HG03045 (cell line): ENCODE measurements around the gene RFTN1.

Source experiments
- ATAC-seq: cut with Tn5 transposase; IDR thresholded peaks from one replicate; pipeline ENCODE4 v1.9.1; 2021; ENCODE audit warnings: mild to moderate bottlenecking, moderate library complexity; ENCODE audit not compliant: unreplicated experiment

The RFTN1 gene

DNA sequence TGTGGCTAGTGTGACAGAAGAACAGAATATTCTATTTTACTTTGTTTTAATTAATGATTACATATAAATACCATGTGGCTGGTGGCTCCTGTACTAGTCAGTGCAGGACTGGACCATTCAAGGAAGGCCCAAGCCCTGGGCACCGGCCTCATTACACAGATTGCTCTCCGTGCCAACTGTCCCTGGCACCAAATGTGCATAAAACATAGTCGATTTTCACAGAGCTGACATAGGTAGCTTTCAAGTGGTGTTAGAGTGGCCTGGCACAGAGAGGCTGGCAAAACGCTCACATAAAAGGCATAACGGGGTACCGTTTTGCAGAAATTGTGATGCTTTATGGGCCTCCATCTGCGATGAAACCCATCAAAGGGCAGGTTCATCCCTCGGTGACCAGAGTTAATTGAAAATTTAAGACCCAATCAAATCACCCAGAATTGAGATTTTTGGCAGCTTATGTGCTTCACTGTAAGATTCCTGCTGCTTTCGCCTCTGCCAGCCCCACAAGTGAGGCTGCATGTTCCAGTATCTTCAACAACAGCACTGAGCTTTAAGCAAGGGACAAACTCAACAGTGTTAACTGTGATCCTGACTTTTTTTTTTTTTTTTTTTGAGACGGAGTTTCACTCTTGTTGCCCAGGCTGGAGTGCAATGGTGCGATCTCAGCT lies 25.9 kb downstream of the RFTN1 start:
- no peak for ATAC-seq

DNA sequence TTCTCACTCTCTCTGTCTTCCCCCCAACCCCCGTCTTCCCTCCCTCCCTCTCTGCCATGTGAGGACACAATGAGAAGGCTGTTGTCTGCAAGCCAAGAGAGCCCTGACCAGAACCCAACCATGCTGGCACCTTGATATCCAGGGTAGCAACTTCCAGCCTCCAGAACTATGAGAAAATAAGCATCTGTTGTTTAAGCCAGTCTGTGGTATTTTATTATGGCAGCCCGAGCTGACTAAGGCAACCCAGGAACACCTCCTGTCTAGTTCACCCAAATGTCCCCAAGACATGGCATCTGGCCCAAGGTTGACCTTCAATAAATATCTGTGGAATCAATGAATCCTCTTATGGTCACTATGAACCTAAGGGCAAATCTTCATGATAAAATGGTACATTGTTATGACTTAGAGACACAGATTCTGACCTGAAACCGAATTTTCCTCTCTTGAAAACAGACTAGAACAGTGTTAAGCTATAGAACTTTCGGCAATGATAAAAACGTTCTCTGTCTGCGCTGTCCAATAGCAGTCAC lies 26.5 kb downstream of the RFTN1 start:
- ATAC-seq, result no peak

- no peak for ATAC-seq
Observed at GRCh38 chr3:16486201-16486600, 27.3 kb downstream of the RFTN1 start.

DNA sequence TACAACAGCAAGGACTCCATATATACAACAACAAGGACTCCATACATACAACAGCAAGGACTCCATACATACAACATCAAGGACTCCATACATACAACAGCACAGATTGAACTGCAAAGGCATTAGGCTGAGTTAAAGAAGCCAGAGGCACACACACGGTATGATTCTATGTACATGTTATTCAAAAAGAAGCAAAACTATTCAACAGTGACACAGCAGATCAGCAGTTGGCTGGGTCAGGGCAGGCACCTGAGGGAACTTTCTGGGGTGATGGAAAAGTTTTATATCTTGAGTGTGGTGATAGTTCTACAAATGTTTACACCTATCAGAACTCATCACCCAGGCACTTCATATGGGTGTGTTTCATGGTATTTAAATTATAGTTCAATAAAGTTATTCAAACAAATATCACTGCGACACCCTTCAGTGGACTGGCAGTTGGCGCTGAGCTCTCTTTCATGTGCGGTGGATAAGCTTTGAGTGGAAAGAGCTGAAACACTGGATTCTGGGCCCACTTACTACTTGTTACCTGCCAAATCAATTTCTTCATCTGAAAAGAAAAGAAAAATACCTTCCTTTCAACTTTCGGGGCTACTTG lies 28.0 kb downstream of the RFTN1 start:
- no peak for ATAC-seq

DNA sequence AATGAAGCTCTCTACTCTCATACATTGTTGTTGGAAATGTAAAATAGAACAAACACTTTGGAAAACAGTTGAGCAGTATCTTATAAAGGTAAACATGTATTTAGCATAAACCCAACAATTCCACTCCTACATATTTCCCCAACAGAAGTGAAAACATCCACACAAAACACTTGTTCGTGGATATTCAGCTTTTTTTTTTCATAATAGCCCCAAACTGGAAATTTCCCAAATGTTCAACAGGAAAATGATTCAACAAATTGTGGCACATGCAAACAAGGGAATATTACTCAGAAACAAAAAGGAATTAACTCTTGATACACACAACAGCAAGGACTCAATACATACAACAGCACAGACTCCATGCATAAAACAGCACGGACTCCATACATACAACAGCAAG lies 28.5 kb downstream of the RFTN1 start:
- ATAC-seq, result no peak

- ATAC-seq, result no peak
Observed at GRCh38 chr3:16484216-16484615, 29.3 kb downstream of the RFTN1 start.

DNA sequence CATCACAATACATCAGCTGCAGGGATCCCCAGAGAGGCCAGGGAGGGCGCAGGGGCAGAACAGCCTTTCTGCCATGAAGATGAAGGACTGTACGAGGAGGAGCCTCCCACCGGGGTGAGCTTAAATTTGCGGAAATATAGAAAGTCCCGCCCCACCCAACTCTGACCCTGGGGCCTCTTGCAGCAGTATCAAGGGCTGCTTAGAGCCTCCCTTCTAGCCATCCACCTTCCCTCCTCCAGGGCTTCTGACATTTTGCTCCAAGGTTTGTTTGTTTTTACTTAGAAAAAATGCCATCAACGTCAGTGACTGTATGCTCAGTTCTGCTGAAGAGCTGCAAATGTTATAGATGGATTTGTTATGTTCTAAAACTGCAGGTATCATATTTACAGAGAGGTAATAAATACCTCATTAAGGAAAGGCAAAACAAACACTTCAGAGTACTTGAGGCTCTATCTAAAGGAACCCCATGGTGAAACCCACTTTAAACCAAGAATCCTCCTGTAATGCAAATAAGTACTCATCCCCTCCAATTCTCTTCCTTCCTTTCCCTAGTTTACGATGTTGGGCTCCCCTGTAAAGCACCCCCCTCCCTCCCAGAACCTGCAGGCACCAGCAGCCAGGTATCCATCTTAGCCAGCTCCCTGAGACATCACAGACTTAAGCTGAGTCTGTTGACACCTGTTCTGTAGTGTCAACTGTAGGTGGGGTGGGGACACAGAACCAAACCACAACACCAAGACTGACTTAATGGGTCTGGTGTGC lies 30.5 kb downstream of the RFTN1 start:
- ATAC-seq, result peak; percentile 62

GRCh38 chr3:16482194-16482769 lies 31.2 kb downstream of the RFTN1 start:
- peak; percentile 9 for ATAC-seq

DNA sequence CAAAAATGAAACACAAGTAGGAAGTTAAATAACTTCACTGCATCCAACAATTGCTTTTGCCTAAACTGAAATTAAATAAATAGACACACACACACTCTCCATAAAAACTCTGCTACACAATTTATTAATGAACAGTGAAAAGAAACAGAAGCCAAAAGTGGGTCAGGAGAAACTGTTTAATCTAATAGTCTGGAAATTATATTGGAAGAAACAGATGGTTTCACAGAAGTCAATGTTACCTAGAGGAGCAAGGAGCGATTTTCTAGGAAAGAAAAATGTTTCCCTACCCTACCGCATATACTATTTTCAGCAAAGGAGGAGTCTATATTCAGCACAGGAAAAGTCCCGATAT lies 32.0 kb downstream of the RFTN1 start:
- ATAC-seq, result no peak

GRCh38 chr3:16480861-16481545 lies 32.5 kb downstream of the RFTN1 start:
- no peak for ATAC-seq

DNA sequence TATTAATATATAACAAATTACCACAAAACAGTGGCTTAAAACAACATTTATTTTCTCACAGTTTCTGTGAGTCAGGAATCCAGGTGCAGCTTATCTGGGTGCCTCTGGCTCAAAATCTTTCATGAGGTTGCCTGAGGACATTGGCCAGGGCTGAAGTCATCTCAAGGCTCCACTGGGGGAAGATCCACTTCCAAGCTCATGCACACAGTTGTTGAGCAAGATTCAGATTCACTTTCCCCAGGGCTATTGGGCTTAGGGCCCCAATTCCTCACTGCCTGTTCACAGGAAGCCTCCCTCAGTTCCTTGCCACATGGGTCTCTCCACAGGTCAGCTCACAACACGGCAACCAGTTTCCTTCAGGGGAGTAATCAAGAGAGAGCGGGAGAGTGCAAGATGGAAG lies 35.0 kb downstream of the RFTN1 start:
- no peak for ATAC-seq

- ATAC-seq, result no peak
Observed at GRCh38 chr3:16477521-16477920, 36.0 kb downstream of the RFTN1 start.

DNA sequence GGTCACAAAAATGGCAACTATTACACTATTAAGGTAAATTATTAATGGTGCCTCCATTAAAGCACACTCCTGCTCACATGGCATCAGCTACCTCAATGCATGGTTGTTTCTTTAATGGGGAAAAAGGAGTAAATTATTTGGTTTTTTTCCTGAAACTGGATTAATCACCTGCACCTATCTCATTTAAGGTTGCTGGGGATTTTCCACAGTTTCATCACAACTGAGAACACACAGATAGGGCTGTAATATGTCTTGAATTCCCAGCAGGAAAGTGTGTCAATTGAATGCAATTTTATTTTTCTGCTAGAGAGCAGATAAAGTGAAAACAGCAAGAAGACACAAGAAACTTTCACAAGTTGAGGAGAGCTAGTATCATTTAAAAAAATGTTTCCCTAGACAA lies 36.4 kb downstream of the RFTN1 start:
- no peak for ATAC-seq

- ATAC-seq, result no peak
Observed at GRCh38 chr3:16476636-16477035, 36.9 kb downstream of the RFTN1 start.

GRCh38 chr3:16475766-16476165 lies 37.7 kb downstream of the RFTN1 start:
- ATAC-seq, result no peak

DNA sequence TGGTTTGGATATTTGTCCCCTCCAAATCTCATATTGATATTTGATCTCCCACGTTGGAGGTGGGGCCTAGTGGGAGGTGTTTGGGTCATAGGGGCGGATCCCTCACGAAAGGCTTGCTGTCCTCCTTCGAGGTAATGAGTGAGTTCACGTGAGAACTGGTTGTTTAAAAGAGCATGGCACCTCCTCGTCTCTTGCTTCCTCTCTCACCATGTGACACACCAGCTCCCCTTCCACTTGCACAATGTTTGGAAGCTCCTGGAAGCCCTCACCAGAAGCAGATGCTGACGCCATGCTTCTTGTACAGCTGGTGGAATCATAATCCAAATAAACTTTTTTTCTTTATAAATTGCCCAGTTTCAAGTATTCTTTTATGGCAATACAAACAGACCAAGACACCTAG lies 38.6 kb downstream of the RFTN1 start:
- no peak for ATAC-seq

- ATAC-seq, result no peak
Observed at GRCh38 chr3:16474216-16474615, 39.3 kb downstream of the RFTN1 start.

DNA sequence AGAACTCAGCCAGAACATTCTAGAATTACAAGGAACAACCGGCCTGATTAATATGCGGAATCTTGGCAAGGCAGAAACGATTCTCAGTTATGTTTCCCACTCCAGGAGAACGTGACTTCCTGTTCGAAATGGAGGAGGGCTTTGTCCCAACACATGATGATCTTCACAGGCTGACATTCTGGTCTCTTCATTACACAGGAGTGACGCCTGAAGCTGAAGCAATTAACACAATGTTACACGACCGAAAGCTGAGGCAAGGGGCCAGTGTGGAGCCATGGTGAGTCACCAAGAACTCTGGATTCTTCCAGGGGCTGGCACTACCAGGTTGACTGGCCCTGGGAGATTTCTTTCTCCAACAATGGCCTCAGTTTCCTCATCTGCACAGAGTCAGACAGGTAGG lies 40.9 kb downstream of the RFTN1 start:
- ATAC-seq, result no peak

GRCh38 chr3:16471897-16472296 lies 41.6 kb downstream of the RFTN1 start:
- no peak for ATAC-seq

DNA sequence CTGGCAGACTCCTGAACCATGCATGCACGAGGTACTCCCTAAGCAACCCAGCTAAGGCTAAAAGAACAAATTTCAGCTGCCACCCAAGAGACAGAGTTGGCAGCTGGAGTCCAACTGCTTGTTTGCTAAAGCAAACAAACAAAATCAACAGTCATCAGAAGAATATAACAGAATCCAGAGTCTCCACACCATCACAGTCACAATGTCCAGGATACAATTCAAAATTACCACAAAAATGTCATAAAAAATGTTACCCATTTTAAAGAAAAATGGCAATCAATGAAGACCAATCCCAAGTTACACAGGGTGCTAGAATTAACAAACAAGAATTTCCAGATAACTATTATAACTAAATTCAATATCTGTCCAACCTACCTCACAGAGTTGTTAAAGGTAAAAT lies 42.9 kb downstream of the RFTN1 start:
- ATAC-seq, result no peak
